Femur (tissue), 1 donor: ENCODE results near the gene ACOT7.

Source experiments
- DNase-seq: peaks from one replicate; pipeline ENCODE4 v3.0.0-alpha.2; 2017

The ACOT7 gene

GRCh38 chr1:6424000-6424565 lies 30.5 kb upstream of the ACOT7 start:
- no peak for DNase-seq

DNA sequence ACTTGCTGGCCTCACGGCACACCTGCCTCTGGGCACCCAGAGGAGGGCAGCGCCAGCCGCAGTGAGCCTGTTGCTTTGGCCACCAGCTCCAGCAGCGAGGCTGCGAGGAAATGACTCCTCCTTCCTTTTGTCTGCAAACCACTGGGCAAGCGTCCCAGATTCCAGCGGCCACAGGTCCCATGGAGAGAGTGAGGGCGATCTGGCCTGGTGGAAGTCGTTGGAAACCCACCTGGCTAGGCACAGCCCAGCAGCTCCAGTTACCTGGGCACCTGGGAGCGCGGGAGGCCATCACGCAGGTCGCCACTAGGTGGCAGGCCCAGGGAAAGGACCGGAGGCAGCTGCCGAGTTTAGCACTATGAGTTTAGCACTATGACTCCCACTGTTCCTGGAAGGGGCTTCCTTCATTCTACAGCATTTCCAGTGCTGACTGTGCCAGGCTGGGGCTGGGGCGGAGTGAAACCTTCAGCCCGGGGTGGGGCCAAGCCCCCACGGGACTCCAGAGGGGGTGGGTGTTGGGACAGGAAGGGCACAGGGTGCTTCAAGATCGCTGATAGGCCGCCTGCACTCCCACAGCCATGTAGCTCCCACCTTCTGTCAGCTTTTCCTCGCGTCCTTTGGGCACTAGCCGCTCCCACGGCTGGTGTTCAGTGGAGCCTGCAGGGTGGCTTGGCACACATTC lies 29.9 kb upstream of the ACOT7 start:
- no peak for DNase-seq

GRCh38 chr1:6421266-6421665 lies 27.7 kb upstream of the ACOT7 start:
- DNase-seq = no peak

- DNase-seq = peak; percentile 58
These were observed 27.0 kb upstream of the ACOT7 start for GRCh38 chr1:6420454-6421042.

GRCh38 chr1:6419804-6420453 lies 26.4 kb upstream of the ACOT7 start, which contains the start of gene HES2:
Gene HES2, minus strand, starts transcription at chr1:6419919. Its CDS starts 99 bp downstream, at chr1:6419820.
- no peak for DNase-seq

- DNase-seq = no peak
These were observed 25.8 kb upstream of the ACOT7 start for GRCh38 chr1:6419397-6419803.

GRCh38 chr1:6418668-6419396 lies 25.3 kb upstream of the ACOT7 start:
- DNase-seq = no peak

GRCh38 chr1:6417961-6418667 lies 24.5 kb upstream of the ACOT7 start:
- DNase-seq = no peak

DNA sequence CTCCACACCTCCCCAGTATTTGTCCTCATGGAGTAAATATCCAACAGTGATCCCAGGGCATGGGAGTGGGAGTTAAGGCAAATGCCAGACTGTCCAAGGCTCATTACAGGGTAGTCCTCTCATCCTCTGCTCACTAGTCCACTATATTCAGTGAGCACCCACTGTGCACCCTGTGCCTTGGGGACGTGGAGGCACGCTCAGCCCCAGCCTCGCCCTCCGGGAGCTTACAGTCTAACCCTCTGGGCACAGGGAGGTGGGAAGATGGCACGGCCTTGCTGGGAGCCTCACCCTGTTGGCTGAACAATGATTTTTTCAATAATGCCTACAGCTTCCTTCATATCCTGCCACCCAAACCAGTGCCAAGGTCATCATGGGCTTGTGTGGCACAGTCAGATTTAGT lies 23.3 kb upstream of the ACOT7 start:
- DNase-seq = no peak

- DNase-seq = no peak
These were observed 22.7 kb upstream of the ACOT7 start for GRCh38 chr1:6416295-6416656.

- DNase-seq = no peak
These were observed 21.5 kb upstream of the ACOT7 start for GRCh38 chr1:6414881-6415626.

DNA sequence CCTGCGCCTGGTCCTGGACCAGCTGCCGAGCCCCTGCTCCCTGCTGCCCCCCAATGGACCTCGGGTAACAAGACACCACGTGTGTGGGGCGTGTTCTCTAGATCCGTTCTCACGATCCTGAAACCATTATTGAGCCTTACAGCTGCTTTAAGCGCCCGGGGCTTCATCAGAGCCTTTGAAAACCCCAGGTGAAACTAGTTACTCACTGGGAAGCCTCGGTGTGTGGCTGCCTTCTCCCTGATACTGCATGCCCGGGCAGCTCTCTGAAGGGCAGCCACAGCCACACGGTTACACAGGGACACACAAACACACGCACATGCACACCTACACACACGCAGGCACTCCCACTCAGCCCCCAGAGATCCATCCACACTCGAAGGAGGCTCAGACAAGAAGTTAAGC lies 20.9 kb upstream of the ACOT7 start:
- no peak for DNase-seq

DNA sequence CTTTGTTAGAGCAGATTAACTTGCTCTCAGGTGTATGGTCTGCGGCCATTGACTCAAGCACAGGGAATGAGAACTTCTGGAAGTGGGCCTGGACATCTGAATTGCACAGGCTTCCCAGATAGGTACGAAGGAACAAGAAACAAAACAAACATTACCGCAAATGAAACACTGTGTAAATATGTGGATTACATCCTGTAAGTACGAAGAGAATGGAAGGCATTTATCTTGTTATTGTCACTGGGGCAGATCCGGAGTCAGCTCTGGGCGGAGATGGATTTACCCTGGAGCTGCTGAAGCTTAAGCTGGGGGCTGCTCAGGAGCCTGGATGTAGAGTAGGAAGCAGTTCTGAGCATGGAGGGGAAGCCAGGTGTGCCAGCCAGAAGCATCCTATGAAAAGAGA lies 19.3 kb upstream of the ACOT7 start:
- DNase-seq = no peak

GRCh38 chr1:6410248-6410893 lies 16.8 kb upstream of the ACOT7 start:
- DNase-seq = no peak

DNA sequence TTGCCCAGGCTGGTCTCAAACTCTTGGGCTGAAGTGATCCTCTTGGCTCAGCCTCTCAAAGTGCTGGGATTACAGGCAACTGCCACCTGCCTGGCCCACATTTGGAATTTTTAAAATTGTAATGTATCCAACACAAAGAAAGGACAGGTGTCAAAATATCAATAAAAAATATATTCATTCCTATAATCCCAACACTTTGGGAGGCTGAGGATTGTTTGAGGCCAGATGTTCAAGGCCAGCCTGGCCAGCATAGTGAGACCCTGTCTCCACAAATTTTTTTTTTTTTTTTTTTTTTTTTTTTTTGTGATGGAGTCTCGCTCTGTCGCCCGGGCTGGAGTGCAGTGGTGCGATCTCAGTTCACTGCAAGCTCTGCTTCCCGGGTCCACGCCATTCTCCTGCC lies 16.2 kb upstream of the ACOT7 start:
- DNase-seq = no peak

DNA sequence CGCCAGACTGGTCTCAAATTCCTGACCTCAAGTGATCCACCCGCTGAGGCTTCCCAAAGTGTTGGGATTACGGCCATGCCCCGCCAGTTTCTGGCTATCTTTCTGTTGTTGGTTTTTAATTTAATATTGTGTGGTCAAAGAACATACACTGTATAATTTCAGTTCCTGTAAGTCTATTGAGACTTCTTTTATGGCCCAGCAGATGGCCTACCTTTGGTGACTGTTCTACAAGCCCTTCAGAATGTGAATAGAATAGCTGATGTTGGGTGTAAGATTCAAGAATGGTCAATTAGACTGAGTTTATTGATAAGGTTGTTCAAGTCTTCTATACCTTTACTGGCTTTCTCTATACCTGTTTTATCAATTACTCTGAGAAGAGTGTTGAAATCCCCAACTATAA lies 15.5 kb upstream of the ACOT7 start:
- DNase-seq = no peak

GRCh38 chr1:6408023-6408422 lies 14.5 kb upstream of the ACOT7 start:
- DNase-seq = no peak

DNA sequence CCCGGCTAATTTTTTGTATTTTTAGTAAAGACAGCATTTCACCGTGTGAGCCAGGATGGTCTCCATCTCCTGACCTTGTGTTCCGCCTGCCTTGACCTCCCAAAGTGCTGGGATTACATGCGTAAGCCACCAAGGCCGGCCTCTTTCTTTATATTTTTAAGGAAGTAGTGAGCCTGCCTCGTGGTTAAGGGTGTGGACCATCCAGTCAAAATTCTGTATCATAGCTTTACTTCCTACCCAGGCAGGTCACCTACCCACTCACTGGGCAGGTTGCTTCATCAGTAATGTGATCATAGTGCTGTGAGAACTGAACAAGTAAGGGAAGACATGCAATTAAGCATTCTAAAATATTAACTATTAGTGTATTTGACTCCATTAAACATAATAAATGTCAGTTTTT lies 8.1 kb upstream of the ACOT7 start:
- no peak for DNase-seq

- DNase-seq = no peak
These were observed 5.7 kb upstream of the ACOT7 start for GRCh38 chr1:6399294-6399693.

GRCh38 chr1:6397844-6398441 lies 4.4 kb upstream of the ACOT7 start:
- DNase-seq = no peak

GRCh38 chr1:6396998-6397397 lies 3.4 kb upstream of the ACOT7 start:
- DNase-seq = no peak
